H9 (cell line): ENCODE results near the gene THOC2. TPM values are rescaled to one million over a fixed set of nuclear protein-coding genes. Genes with fewer than 3 reads are reported as not detected.

ENCODE experiments used
- DNase-seq: peaks from one replicate; pipeline ENCODE4 v3.0.0-alpha.2; 2017
- H2AFZ ChIP-seq: one replicate; pipeline ENCODE4 v1.6.1; 2013; ENCODE audit warnings: mild to moderate bottlenecking, low read length, control low read depth, moderate library complexity
- H2AK5ac ChIP-seq: 2 replicates; pipeline ENCODE4 v1.6.1; 2013; ENCODE audit warnings: low read length, control low read depth, mixed read lengths; ENCODE audit not compliant: insufficient read length
- H2BK120ac ChIP-seq: one replicate; pipeline ENCODE4 v1.6.1; 2013; ENCODE audit warnings: low read depth, mild to moderate bottlenecking, low read length, control low read depth, inconsistent platforms; ENCODE audit not compliant: poor library complexity, severe bottlenecking
- H2BK12ac ChIP-seq: 2 replicates; pipeline ENCODE4 v1.6.1; 2013; ENCODE audit warnings: low read length, control low read depth, mixed read lengths, low read depth; ENCODE audit not compliant: insufficient read length
- H2BK15ac ChIP-seq: 2 replicates; pipeline ENCODE4 v1.6.1; 2013; ENCODE audit warnings: low read depth, low read length, control low read depth
- H2BK20ac ChIP-seq: one replicate; pipeline ENCODE4 v1.6.1; 2013; ENCODE audit warnings: low read depth, mild to moderate bottlenecking, low read length, control low read depth, inconsistent platforms; ENCODE audit not compliant: poor library complexity, severe bottlenecking
- H2BK5ac ChIP-seq: 2 replicates; pipeline ENCODE4 v1.6.1; 2013; ENCODE audit warnings: low read length, control low read depth, mixed read lengths; ENCODE audit not compliant: insufficient read length
- H3K14ac ChIP-seq: 2 replicates; pipeline ENCODE4 v1.6.1; 2013; ENCODE audit warnings: low read length, control low read depth; ENCODE audit not compliant: insufficient read depth
- H3K18ac ChIP-seq: 2 replicates; pipeline ENCODE4 v1.6.1; 2013; ENCODE audit warnings: low read depth, mild to moderate bottlenecking, mixed read lengths, low read length, control low read depth; ENCODE audit not compliant: insufficient read length
- H3K23ac ChIP-seq: 2 replicates; pipeline ENCODE4 v1.6.1; 2013; ENCODE audit warnings: low read length, control low read depth, mixed read lengths, low read depth; ENCODE audit not compliant: insufficient read length
- H3K23me2 ChIP-seq: 2 replicates; pipeline ENCODE4 v1.6.1; 2013; ENCODE audit warnings: low read depth, mild to moderate bottlenecking, mixed read lengths, low read length, control low read depth; ENCODE audit not compliant: insufficient read length, poor library complexity, severe bottlenecking
- H3K27ac ChIP-seq: 2 replicates; pipeline ENCODE4 v1.5.1; 2013; ENCODE audit warnings: low read length, control low read depth, mixed read lengths, low read depth; ENCODE audit not compliant: insufficient read length
- H3K27me3 ChIP-seq: 2 replicates; pipeline ENCODE4 v1.6.1; 2013; ENCODE audit warnings: low read length, control low read depth, inconsistent platforms; ENCODE audit not compliant: insufficient read depth
- H3K4ac ChIP-seq: 2 replicates; pipeline ENCODE4 v1.6.1; 2013; ENCODE audit warnings: low read depth, mild to moderate bottlenecking, control low read depth, inconsistent platforms, low read length, moderate library complexity
- H3K4me1 ChIP-seq: 2 replicates; pipeline ENCODE4 v1.6.1; 2013; ENCODE audit warnings: low read length, control low read depth, inconsistent platforms; ENCODE audit not compliant: insufficient read depth
- H3K4me2 ChIP-seq: 2 replicates; pipeline ENCODE4 v1.6.1; 2013; ENCODE audit warnings: low read length, control low read depth, mixed read lengths; ENCODE audit not compliant: insufficient read length, insufficient read depth
- H3K56ac ChIP-seq: 2 replicates; pipeline ENCODE4 v1.6.1; 2013; ENCODE audit warnings: low read depth, mild to moderate bottlenecking, mixed read lengths, low read length, control low read depth; ENCODE audit not compliant: insufficient read length
- H3K79me1 ChIP-seq: 2 replicates; pipeline ENCODE4 v1.6.1; 2013; ENCODE audit warnings: low read depth, mild to moderate bottlenecking, moderate library complexity, low read length, control low read depth, inconsistent platforms; ENCODE audit not compliant: insufficient read depth, poor library complexity, severe bottlenecking
- H3K79me2 ChIP-seq: 2 replicates; pipeline ENCODE4 v1.6.1; 2013; ENCODE audit warnings: low read length, control low read depth, inconsistent platforms; ENCODE audit not compliant: insufficient read depth
- H3K9ac ChIP-seq: 2 replicates; pipeline ENCODE4 v1.6.1; 2013; ENCODE audit warnings: low read length, control low read depth, mixed read lengths; ENCODE audit not compliant: insufficient read length; ENCODE audit errors: extremely low read depth
- H3K9me3 ChIP-seq: one replicate; pipeline ENCODE4 v1.6.1; 2013; ENCODE audit warnings: low read depth, low read length, inconsistent platforms; ENCODE audit not compliant: control insufficient read depth
- H3T11ph ChIP-seq: one replicate; pipeline ENCODE4 v1.6.1; 2013; ENCODE audit warnings: mild to moderate bottlenecking, low read length, control low read depth, inconsistent platforms
- H4K20me1 ChIP-seq: one replicate; pipeline ENCODE4 v1.6.1; 2013; ENCODE audit not compliant: control insufficient read depth, insufficient read length, insufficient read depth
- H4K5ac ChIP-seq: 2 replicates; pipeline ENCODE4 v1.6.1; 2013; ENCODE audit warnings: low read depth, mild to moderate bottlenecking, mixed read lengths, low read length, control low read depth; ENCODE audit not compliant: insufficient read length
- H4K8ac ChIP-seq: replicated peaks from 2 replicates; pipeline ENCODE4 v1.6.1; 2013; ENCODE audit warnings: low read length, control low read depth, mixed read lengths, low read depth; ENCODE audit not compliant: insufficient read length
- H4K91ac ChIP-seq: 2 replicates; pipeline ENCODE4 v1.6.1; 2013; ENCODE audit warnings: low read depth, mild to moderate bottlenecking, moderate library complexity, mixed read lengths, low read length, control low read depth; ENCODE audit not compliant: insufficient read length
- H3K27ac Mint-ChIP-seq, 3 experiments: 2 replicates in 2 of 3; 3 replicates in 1 of 3; pipeline ENCODE4 v1.8.0; 2020 to 2021; ENCODE audit warnings: mixed read lengths in 3 of 3, mild to moderate bottlenecking in 1 of 3, moderate library complexity in 1 of 3
- H3K27me3 Mint-ChIP-seq: 2 replicates; pipeline ENCODE4 v1.8.0; 2021; ENCODE audit warnings: low read depth, mild to moderate bottlenecking, moderate library complexity, mixed read lengths
- H3K36me3 Mint-ChIP-seq, 3 experiments: 2 replicates in 2 of 3; 3 replicates in 1 of 3; pipeline ENCODE4 v1.8.0; 2020 to 2021; ENCODE audit warnings: low read depth in 3 of 3, mixed read lengths in 3 of 3; ENCODE audit not compliant: insufficient read depth in 1 of 3
- H3K4me1 Mint-ChIP-seq, 2 experiments: 2 replicates each; pipeline ENCODE4 v1.8.0; 2020; ENCODE audit warnings: mixed read lengths in 2 of 2
- H3K4me3 Mint-ChIP-seq, 2 experiments: 2 replicates in 1 of 2; 3 replicates in 1 of 2; pipeline ENCODE4 v1.8.0; 2020 to 2021; ENCODE audit warnings: mild to moderate bottlenecking in 2 of 2, mixed read lengths in 2 of 2, moderate library complexity in 1 of 2
- H3K9me3 Mint-ChIP-seq, 2 experiments: 2 replicates in 1 of 2; 3 replicates in 1 of 2; pipeline ENCODE4 v1.8.0; 2020; ENCODE audit warnings: mild to moderate bottlenecking in 2 of 2, mixed read lengths in 2 of 2, moderate library complexity in 1 of 2
- CTCF ChIP-seq: fragments of 200-600 bp; sonication (generic); conservative IDR thresholded peaks from 3 replicates; pipeline ENCODE4 v1.8.0; 2021; ENCODE audit warnings: antibody characterized with exemption, mild to moderate bottlenecking
- WGBS: extraction: QIAGEN DNeasy Blood & Tissue Kit; methylation state at CpG from one replicate; pipeline ENCODE4 v1.1.7; 2013; ENCODE audit warnings: missing lambda C conversion rate, low lambda C conversion rate, mixed read lengths; ENCODE audit not compliant: insufficient read length; ENCODE audit errors: extremely low coverage; 5-methylcytosine and 5-hydroxymethylcytosine counted together
- total RNA-seq: library from RNA; stranded (reverse); gene quantifications from 2 replicates; pipeline ENCODE4 v1.2.1, GENCODE V29; 2021

The THOC2 gene
- total RNA-seq, 1 experiment from 2014 or later = 72.1 TPM

GRCh38 chrX:123590842-123591486 lies 141.9 kb downstream of the THOC2 start:
- Histone ChIP-seq H3K27ac (no peak overlapping the region), H3K9ac (no peak overlapping the region), H3K23ac (no peak overlapping the region), H3K9me3 (peaks cover 15% of the 10 kb centered on the region), H3K4me2 (no peak overlapping the region), H2BK5ac (no peak overlapping the region), H3K79me2 (no peaks in the 10 kb centered on the region), H2BK12ac (no peak overlapping the region), H3K79me1 (no peaks in the 10 kb centered on the region), H2AFZ (no peak overlapping the region), H2AK5ac (no peak overlapping the region), H3K4me1 (no peaks in the 10 kb centered on the region; the same call in 1 of the 2 replicates), H3T11ph (no peak overlapping the region), H4K20me1 (no peaks in the 10 kb centered on the region), H2BK120ac (no peak overlapping the region), H3K18ac (no peak overlapping the region), H3K4ac (no peak overlapping the region), H3K27me3 (no peaks in the 10 kb centered on the region), H3K14ac (no peak overlapping the region), H4K5ac (no peak overlapping the region), H2BK15ac (no peak overlapping the region), H3K23me2 (no peaks in the 10 kb centered on the region), H4K8ac (no peak overlapping the region), H2BK20ac (no peak overlapping the region), H4K91ac (no peak overlapping the region), H3K56ac (no peak overlapping the region)
- Mint-ChIP-seq H3K4me3 (no peak overlapping the region), H3K27ac (no peak overlapping the region), H3K27me3 (no peaks in the 10 kb centered on the region), H3K36me3 (peaks cover 0 to 2% (median 0%) of the 10 kb centered on the region in 3 experiments; a peak in 1 of 7 replicates), H3K9me3 (peaks cover 2 to 60% of the 10 kb centered on the region in 2 experiments; a peak in 3 of 5 replicates), H3K4me1 (peaks cover 3% of the 10 kb centered on the region in 2 experiments; a peak in 2 of 4 replicates)
- DNase-seq = no peak
- no CpG with 5 or more reads among the region's 6 CpGs for WGBS
- no peak for TF ChIP-seq CTCF
